ENCODE measurements around the gene ZNF335. TPM values are rescaled to one million over a fixed set of nuclear protein-coding genes. Genes with fewer than 3 reads are reported as not detected.

Gene ZNF335
- total and polyA plus RNA-seq, 2 of the 13 experiments (the other 11 are each of a cell fraction or from before 2014, with no cell fraction given): 9.7 to 13.7 TPM

DNA sequence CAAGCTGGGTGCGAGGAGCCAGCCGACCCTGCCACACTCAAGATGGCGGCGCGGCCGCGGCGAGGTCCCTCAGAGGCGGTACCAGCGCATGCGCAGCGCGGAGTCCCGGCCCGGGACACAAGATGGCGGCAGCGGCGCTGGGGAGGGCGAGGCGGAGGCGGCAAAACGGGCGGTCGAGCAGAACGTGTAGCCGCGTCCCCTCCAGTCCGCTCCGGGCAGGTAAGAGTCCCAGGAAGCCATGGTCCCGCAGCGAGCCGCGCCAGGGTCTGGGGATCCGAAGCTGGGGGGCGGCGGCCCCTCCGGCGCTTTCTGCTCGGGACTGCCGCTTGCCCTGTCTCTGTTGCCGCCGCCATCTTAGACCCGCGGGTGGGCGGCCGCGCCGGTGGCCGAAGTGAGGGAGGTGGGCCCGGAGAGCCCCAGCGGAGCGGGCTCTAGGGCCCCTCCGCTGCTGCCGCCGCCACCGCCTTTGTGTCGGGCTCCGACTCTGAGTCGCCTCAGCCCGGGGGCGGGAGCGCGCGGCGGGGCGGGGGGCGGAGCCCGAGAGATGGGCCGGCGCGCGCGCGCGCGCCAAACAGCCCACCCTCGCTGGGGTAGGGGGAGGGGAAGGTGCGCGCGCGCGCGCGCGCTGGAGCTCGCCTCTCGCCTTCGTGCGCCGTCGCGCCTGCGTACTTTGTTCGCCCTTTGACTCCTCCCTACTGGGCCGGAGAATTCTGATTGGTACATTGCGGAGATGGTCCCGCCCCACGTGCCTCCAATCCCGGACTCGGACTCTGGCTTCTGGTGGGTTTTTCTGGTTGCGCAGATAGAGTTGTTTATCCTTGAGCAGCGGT, 37.2 kb downstream of the ZNF335 start, which contains the start of gene PCIF1 (continued):
- TF ChIP-seq, protein P1, sequence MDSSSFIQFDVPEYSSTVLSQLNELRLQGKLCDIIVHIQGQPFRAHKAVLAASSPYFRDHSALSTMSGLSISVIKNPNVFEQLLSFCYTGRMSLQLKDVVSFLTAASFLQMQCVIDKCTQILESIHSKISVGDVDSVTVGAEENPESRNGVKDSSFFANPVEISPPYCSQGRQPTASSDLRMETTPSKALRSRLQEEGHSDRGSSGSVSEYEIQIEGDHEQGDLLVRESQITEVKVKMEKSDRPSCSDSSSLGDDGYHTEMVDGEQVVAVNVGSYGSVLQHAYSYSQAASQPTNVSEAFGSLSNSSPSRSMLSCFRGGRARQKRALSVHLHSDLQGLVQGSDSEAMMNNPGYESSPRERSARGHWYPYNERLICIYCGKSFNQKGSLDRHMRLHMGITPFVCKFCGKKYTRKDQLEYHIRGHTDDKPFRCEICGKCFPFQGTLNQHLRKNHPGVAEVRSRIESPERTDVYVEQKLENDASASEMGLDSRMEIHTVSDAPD (CRISPR knock-in tag; IDR thresholded peaks at IDR 0.05): peak; percentile 78
- TF ChIP-seq FLYWCH1 (CRISPR knock-in tag; IDR thresholded peaks at IDR 0.05) (no peak), TCF7 (IDR thresholded peaks at IDR 0.05; ENCODE audit: low read depth) (no peak), ZNF619 (CRISPR knock-in tag; IDR thresholded peaks at IDR 0.05) (peak; percentile 89; the same call in 1 of the 2 replicates), POLR2A (IDR thresholded peaks at IDR 0.05; ENCODE audit: insufficient read depth in 1 of 2, low read depth in 2 of 2, low read length in 2 of 2) (peak; percentile 64 to 98), ZNF180 (CRISPR knock-in tag; IDR thresholded peaks at IDR 0.05; ENCODE audit: borderline replicate concordance, low read depth) (no peak; the same call in 1 of the 2 replicates), KDM5B (CRISPR knock-in tag; IDR thresholded peaks at IDR 0.05; ENCODE audit: borderline replicate concordance) (peak; percentile 99), IKZF4 (CRISPR knock-in tag; IDR thresholded peaks at IDR 0.05; ENCODE audit: borderline replicate concordance, low read depth, not compliant biosample characterization) (no peak), CREM (IDR thresholded peaks at IDR 0.05) (no peak; the same call in none of the 2 replicates), CREM (CRISPR knock-in tag; IDR thresholded peaks at IDR 0.05) (no peak), XBP1 (CRISPR knock-in tag; IDR thresholded peaks at IDR 0.05) (no peak), KMT2A (CRISPR knock-in tag; IDR thresholded peaks at IDR 0.05) (peak; percentile 81), ZNF678 (CRISPR knock-in tag; IDR thresholded peaks at IDR 0.05) (peak; percentile 93), KAT8 (CRISPR knock-in tag; IDR thresholded peaks at IDR 0.05) (peak; percentile 92), ZNF737 (CRISPR knock-in tag; IDR thresholded peaks at IDR 0.05; ENCODE audit: borderline replicate concordance) (no peak), RBFOX2 (IDR thresholded peaks at IDR 0.05; ENCODE audit: low read depth, low read length) (peak; percentile 100), KDM4B (CRISPR knock-in tag; IDR thresholded peaks at IDR 0.05) (peak; percentile 90), YEATS2 (CRISPR knock-in tag; IDR thresholded peaks at IDR 0.05; ENCODE audit: borderline replicate concordance) (peak; percentile 80; the same call in 1 of the 2 replicates)
- TF ChIP-seq, protein P2, sequence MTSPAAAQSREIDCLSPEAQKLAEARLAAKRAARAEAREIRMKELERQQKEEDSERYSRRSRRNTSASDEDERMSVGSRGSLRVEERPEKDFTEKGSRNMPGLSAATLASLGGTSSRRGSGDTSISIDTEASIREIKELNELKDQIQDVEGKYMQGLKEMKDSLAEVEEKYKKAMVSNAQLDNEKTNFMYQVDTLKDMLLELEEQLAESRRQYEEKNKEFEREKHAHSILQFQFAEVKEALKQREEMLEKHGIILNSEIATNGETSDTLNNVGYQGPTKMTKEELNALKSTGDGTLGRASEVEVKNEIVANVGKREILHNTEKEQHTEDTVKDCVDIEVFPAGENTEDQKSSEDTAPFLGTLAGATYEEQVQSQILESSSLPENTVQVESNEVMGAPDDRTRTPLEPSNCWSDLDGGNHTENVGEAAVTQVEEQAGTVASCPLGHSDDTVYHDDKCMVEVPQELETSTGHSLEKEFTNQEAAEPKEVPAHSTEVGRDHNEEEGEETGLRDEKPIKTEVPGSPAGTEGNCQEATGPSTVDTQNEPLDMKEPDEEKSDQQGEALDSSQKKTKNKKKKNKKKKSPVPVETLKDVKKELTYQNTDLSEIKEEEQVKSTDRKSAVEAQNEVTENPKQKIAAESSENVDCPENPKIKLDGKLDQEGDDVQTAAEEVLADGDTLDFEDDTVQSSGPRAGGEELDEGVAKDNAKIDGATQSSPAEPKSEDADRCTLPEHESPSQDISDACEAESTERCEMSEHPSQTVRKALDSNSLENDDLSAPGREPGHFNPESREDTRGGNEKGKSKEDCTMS (CRISPR knock-in tag; conservative IDR thresholded peaks at IDR 0.05): no peak; the same call in 1 of the 2 replicates
- TF ChIP-seq, protein P3, sequence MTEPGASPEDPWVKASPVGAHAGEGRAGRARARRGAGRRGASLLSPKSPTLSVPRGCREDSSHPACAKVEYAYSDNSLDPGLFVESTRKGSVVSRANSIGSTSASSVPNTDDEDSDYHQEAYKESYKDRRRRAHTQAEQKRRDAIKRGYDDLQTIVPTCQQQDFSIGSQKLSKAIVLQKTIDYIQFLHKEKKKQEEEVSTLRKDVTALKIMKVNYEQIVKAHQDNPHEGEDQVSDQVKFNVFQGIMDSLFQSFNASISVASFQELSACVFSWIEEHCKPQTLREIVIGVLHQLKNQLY (CRISPR knock-in tag; IDR thresholded peaks at IDR 0.05): peak; percentile 54; the same call in 1 of the 2 replicates
- TF ChIP-seq, protein P4, sequence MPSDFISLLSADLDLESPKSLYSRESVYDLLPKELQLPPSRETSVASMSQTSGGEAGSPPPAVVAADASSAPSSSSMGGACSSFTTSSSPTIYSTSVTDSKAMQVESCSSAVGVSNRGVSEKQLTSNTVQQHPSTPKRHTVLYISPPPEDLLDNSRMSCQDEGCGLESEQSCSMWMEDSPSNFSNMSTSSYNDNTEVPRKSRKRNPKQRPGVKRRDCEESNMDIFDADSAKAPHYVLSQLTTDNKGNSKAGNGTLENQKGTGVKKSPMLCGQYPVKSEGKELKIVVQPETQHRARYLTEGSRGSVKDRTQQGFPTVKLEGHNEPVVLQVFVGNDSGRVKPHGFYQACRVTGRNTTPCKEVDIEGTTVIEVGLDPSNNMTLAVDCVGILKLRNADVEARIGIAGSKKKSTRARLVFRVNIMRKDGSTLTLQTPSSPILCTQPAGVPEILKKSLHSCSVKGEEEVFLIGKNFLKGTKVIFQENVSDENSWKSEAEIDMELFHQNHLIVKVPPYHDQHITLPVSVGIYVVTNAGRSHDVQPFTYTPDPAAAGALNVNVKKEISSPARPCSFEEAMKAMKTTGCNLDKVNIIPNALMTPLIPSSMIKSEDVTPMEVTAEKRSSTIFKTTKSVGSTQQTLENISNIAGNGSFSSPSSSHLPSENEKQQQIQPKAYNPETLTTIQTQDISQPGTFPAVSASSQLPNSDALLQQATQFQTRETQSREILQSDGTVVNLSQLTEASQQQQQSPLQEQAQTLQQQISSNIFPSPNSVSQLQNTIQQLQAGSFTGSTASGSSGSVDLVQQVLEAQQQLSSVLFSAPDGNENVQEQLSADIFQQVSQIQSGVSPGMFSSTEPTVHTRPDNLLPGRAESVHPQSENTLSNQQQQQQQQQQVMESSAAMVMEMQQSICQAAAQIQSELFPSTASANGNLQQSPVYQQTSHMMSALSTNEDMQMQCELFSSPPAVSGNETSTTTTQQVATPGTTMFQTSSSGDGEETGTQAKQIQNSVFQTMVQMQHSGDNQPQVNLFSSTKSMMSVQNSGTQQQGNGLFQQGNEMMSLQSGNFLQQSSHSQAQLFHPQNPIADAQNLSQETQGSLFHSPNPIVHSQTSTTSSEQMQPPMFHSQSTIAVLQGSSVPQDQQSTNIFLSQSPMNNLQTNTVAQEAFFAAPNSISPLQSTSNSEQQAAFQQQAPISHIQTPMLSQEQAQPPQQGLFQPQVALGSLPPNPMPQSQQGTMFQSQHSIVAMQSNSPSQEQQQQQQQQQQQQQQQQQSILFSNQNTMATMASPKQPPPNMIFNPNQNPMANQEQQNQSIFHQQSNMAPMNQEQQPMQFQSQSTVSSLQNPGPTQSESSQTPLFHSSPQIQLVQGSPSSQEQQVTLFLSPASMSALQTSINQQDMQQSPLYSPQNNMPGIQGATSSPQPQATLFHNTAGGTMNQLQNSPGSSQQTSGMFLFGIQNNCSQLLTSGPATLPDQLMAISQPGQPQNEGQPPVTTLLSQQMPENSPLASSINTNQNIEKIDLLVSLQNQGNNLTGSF (CRISPR knock-in tag; IDR thresholded peaks at IDR 0.05): no peak

Data from HepG2 (cell line).